Astrocyte (in vitro differentiated cells and primary cell): Measurements from ENCODE around the gene CYSTM1. TPM values are rescaled to one million over a fixed set of nuclear protein-coding genes. Genes with fewer than 3 reads are reported as not detected.

Experiments
- DNase-seq: peaks from one replicate; pipeline ENCODE4 v3.0.0-alpha.2; 2010; ENCODE audit warnings: low read depth
- FAIRE-seq: peaks from 2 replicates; lab custom pipeline; 2011; peaks lifted over from hg19 to GRCh38; lab: Jason Lieb, UNC
- H2AFZ ChIP-seq: 2 replicates; pipeline ENCODE4 v1.6.0; 2012; ENCODE audit warnings: low read depth, low read length, inconsistent platforms
- H3K27ac ChIP-seq: 2 replicates; pipeline ENCODE4 v1.5.1; 2011; ENCODE audit warnings: low read depth, low read length, inconsistent platforms
- H3K27me3 ChIP-seq: 2 replicates; pipeline ENCODE4 v1.6.0; 2011; ENCODE audit warnings: low read length, inconsistent platforms; ENCODE audit not compliant: insufficient read depth
- H3K36me3 ChIP-seq: 2 replicates; pipeline ENCODE4 v1.5.1; 2011; ENCODE audit warnings: low read length, inconsistent platforms; ENCODE audit not compliant: insufficient read depth
- H3K4me1 ChIP-seq: 2 replicates; pipeline ENCODE4 v1.5.1; 2011; ENCODE audit warnings: low read length, inconsistent platforms; ENCODE audit not compliant: insufficient read depth
- H3K4me2 ChIP-seq: 2 replicates; pipeline ENCODE4 v1.6.0; 2012; ENCODE audit warnings: low read length, inconsistent platforms
- H3K4me3 ChIP-seq: 2 replicates; pipeline ENCODE4 v1.5.1; 2011; ENCODE audit warnings: low read depth, mild to moderate bottlenecking, low read length, inconsistent platforms; ENCODE audit not compliant: insufficient read depth
- H3K79me2 ChIP-seq: 2 replicates; pipeline ENCODE4 v1.6.0; 2012; ENCODE audit warnings: mild to moderate bottlenecking, low read length, inconsistent platforms; ENCODE audit not compliant: insufficient read depth
- H3K9ac ChIP-seq: 2 replicates; pipeline ENCODE4 v1.6.0; 2012; ENCODE audit warnings: mild to moderate bottlenecking, low read length, inconsistent platforms
- H3K9me3 ChIP-seq: 2 replicates; pipeline ENCODE4 v1.5.1; 2012; ENCODE audit warnings: low read depth, mild to moderate bottlenecking, low read length, inconsistent platforms; ENCODE audit not compliant: insufficient read depth
- H4K20me1 ChIP-seq: 2 replicates; pipeline ENCODE4 v1.6.0; 2012; ENCODE audit warnings: low read length, inconsistent platforms; ENCODE audit not compliant: insufficient read depth
- H3K27ac Mint-ChIP-seq: one replicate; pipeline ENCODE4 v1.8.0; 2021; ENCODE audit warnings: mild to moderate bottlenecking, mixed read lengths; ENCODE audit not compliant: unreplicated experiment
- H3K27me3 Mint-ChIP-seq: one replicate; pipeline ENCODE4 v1.8.0; 2021; ENCODE audit warnings: low read depth, mixed read lengths; ENCODE audit not compliant: unreplicated experiment
- H3K36me3 Mint-ChIP-seq: one replicate; pipeline ENCODE4 v1.8.0; 2021; ENCODE audit warnings: low read depth, mixed read lengths; ENCODE audit not compliant: unreplicated experiment
- H3K4me1 Mint-ChIP-seq: one replicate; pipeline ENCODE4 v1.8.0; 2021; ENCODE audit warnings: low read depth, mixed read lengths; ENCODE audit not compliant: unreplicated experiment
- H3K4me3 Mint-ChIP-seq: one replicate; pipeline ENCODE4 v1.8.0; 2021; ENCODE audit warnings: mild to moderate bottlenecking, moderate library complexity, mixed read lengths; ENCODE audit not compliant: unreplicated experiment
- H3K9me3 Mint-ChIP-seq: one replicate; pipeline ENCODE4 v1.8.0; 2021; ENCODE audit warnings: mild to moderate bottlenecking, mixed read lengths; ENCODE audit not compliant: unreplicated experiment
- CTCF ChIP-seq: IDR thresholded peaks from 2 replicates; pipeline ENCODE4 v1.5.1; 2011; ENCODE audit warnings: low read depth, mild to moderate bottlenecking, inconsistent platforms, low read length, moderate library complexity; ENCODE audit not compliant: insufficient read depth
- EZH2 ChIP-seq: IDR thresholded peaks from 2 replicates; pipeline ENCODE4 v1.6.1; 2012; ENCODE audit warnings: mild to moderate bottlenecking, low read length, inconsistent platforms; ENCODE audit not compliant: insufficient read depth
- total RNA-seq: library from RNA; stranded (reverse); gene quantifications from 2 replicates; pipeline ENCODE4 v1.2.1, GENCODE V29; 2021

CYSTM1 gene
- total RNA-seq, 1 donor from 2014 or later: 46.3 TPM

GRCh38 chr5:140222416-140222815 lies 47.4 kb downstream of the CYSTM1 start:
- Histone ChIP-seq H3K27me3 (no peaks in the 10 kb centered on the region), H3K9me3 (no peaks in the 10 kb centered on the region), H2AFZ (no peak overlapping the region), H4K20me1 (no peaks in the 10 kb centered on the region), H3K4me3 (no peak overlapping the region), H3K4me2 (peak overlapping the region; percentile 71), H3K27ac (peak overlapping the region; percentile 88), H3K9ac (peak overlapping the region; percentile 48), H3K36me3 (no peaks in the 10 kb centered on the region), H3K79me2 (no peaks in the 10 kb centered on the region), H3K4me1 (peaks cover 45% of the 10 kb centered on the region)
- FAIRE-seq: no peak
- H3K9me3 Mint-ChIP-seq: no peaks in the 10 kb centered on the region
- H3K27me3 Mint-ChIP-seq: no peaks in the 10 kb centered on the region
- peaks cover 12% of the 10 kb centered on the region for H3K36me3 Mint-ChIP-seq
- peaks cover 41% of the 10 kb centered on the region for H3K4me1 Mint-ChIP-seq
- no peak for TF ChIP-seq EZH2
- no peak for TF ChIP-seq CTCF
- peak overlapping the region; percentile 23 for H3K27ac Mint-ChIP-seq
- DNase-seq: no peak
- H3K4me3 Mint-ChIP-seq: no peak overlapping the region

GRCh38 chr5:140223567-140223966 lies 48.6 kb downstream of the CYSTM1 start:
- Mint-ChIP-seq H3K27me3 (no peaks in the 10 kb centered on the region), H3K9me3 (no peaks in the 10 kb centered on the region), H3K36me3 (peaks cover 12% of the 10 kb centered on the region), H3K4me1 (peaks cover 41% of the 10 kb centered on the region), H3K4me3 (peak overlapping the region; percentile 60), H3K27ac (peak overlapping the region; percentile 84)
- H3K9ac ChIP-seq: no peak overlapping the region
- peak overlapping the region; percentile 30 for H3K27ac ChIP-seq
- H4K20me1 ChIP-seq: no peaks in the 10 kb centered on the region
- FAIRE-seq (no peak), DNase-seq (no peak)
- no peaks in the 10 kb centered on the region for H3K9me3 ChIP-seq
- TF ChIP-seq CTCF (no peak), EZH2 (no peak)
- H3K4me2 ChIP-seq: peak overlapping the region; percentile 36
- H3K4me1 ChIP-seq: peaks cover 45% of the 10 kb centered on the region
- no peak overlapping the region for H2AFZ ChIP-seq
- no peak overlapping the region for H3K4me3 ChIP-seq
- no peaks in the 10 kb centered on the region for H3K36me3 ChIP-seq
- no peaks in the 10 kb centered on the region for H3K79me2 ChIP-seq
- H3K27me3 ChIP-seq: no peaks in the 10 kb centered on the region

GRCh38 chr5:140224658-140225057 lies 49.7 kb downstream of the CYSTM1 start:
- H2AFZ ChIP-seq: no peak overlapping the region
- H3K27me3 ChIP-seq: no peaks in the 10 kb centered on the region
- no peaks in the 10 kb centered on the region for H4K20me1 ChIP-seq
- no peak overlapping the region for H3K9ac ChIP-seq
- Mint-ChIP-seq H3K27ac (no peak overlapping the region), H3K4me3 (no peak overlapping the region), H3K27me3 (no peaks in the 10 kb centered on the region), H3K4me1 (peaks cover 39% of the 10 kb centered on the region), H3K9me3 (no peaks in the 10 kb centered on the region), H3K36me3 (peaks cover 11% of the 10 kb centered on the region)
- no peaks in the 10 kb centered on the region for H3K9me3 ChIP-seq
- TF ChIP-seq CTCF: no peak
- TF ChIP-seq EZH2: no peak
- no peak for FAIRE-seq
- H3K4me1 ChIP-seq: peaks cover 38% of the 10 kb centered on the region
- no peaks in the 10 kb centered on the region for H3K36me3 ChIP-seq
- no peak overlapping the region for H3K4me3 ChIP-seq
- H3K27ac ChIP-seq: no peak overlapping the region
- no peak overlapping the region for H3K4me2 ChIP-seq
- DNase-seq: no peak
- H3K79me2 ChIP-seq: no peaks in the 10 kb centered on the region
